ENCODE data around the gene TENT5A. TPM values are rescaled to one million over a fixed set of nuclear protein-coding genes. Genes with fewer than 3 reads are reported as not detected.

Gene TENT5A
- total and polyA plus RNA-seq, 2 donors (not counting 3 experiments of a cell fraction or from before 2014, with no cell fraction given) = 0.26 to 1.2 TPM

DNA sequence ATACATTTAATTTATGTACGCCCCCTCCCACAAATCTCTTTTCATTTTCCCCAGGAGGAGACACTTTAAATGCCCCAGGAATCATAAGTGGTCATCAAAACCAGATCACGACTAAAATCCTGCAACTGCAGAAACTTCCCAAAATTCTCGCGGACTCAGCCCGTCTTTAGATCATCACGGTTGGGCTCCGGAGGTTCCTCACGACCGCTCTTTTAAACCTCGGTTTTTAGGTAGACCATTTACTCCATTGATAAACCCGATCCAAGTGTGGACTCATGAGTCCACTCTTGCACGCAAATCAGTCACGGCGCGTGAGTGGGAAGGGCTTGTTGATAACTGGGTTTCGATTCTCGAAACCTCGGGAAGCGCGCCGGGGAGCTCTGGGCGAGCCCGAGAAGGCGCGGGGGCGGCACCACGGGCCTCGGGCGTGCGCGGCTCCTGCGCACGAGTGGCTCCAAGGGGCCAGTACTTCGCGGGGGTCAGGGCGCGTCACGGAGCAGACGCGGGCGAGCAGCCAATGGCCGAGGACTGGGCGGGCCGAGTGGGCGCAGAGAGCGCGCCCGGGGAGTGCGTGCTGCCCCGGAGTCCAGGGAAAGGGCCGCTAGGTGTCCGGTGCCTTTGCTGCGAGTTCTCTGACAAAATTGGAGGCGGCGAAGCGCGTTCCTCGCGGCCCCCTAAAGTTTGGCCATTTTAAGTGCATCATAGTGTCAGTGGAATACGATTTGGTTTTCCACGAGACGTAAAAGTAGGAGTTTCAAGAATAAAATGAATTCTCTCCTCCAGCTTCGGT lies 635 bp upstream of the TENT5A start:
- peak overlapping the region; percentile 36 for H3K27ac ChIP-seq (ENCODE audit: insufficient read depth, low read depth, low read length)
- DNase-seq (ENCODE audit: low read depth, low spot score) = peak; percentile 84
- ChIA-PET POLR2A (interaction anchor here (1.0 to 1.3 kb wide), 2 partner anchors 14 to 1229 kb away, joined by 3 to 6 read pairs; no protein-coding TSS in a partner anchor), CTCF (interaction anchor here (0.6 to 3.0 kb wide), 16 partner anchors 8 to 1539 kb away, joined by 3 to 17 read pairs (median 6); no protein-coding TSS in a partner anchor)
- intact Hi-C loops (cut with micrococcal nuclease) (loop anchor here (1.0 to 5.0 kb wide), 18 partner anchors 13 to 1620 kb away; no protein-coding TSS in a partner anchor), dilution Hi-C loops (cut with MboI; ENCODE audit: extremely low pct_ligation_motif_present, low sequenced_read_pairs) (no loop called here)
- peak; percentile 94 for FAIRE-seq
- TSS peak; percentile 76 for BruUV-seq (replicated peaks)
- peak overlapping the region; percentile 71 for H3K9ac ChIP-seq (replicated peaks; ENCODE audit: extremely low read depth, insufficient read depth, low read length)
- H3K9me3 ChIP-seq (replicated peaks; ENCODE audit: control insufficient read depth, insufficient read depth, low read length) = no peaks in the 10 kb centered on the region
- no peaks in the 10 kb centered on the region for H3K9me1 ChIP-seq (replicated peaks; ENCODE audit: control insufficient read depth, extremely low read depth, insufficient read depth, low read length)
- H3K4me1 ChIP-seq (ENCODE audit: control insufficient read depth, extremely low read depth, insufficient read depth, low read length) = peaks cover 8% of the 10 kb centered on the region
- peak overlapping the region; percentile 83 for H3K4me2 ChIP-seq (ENCODE audit: insufficient read depth, low read length)
- TF ChIP-seq MYC (IDR thresholded peaks at IDR 0.05; ENCODE audit: low read depth, low read length) (peak; percentile 8), POLR2A (IDR thresholded peaks at IDR 0.05; ENCODE audit: low read depth, low read length) (no peak)
- TF ChIP-seq, protein P1, sequence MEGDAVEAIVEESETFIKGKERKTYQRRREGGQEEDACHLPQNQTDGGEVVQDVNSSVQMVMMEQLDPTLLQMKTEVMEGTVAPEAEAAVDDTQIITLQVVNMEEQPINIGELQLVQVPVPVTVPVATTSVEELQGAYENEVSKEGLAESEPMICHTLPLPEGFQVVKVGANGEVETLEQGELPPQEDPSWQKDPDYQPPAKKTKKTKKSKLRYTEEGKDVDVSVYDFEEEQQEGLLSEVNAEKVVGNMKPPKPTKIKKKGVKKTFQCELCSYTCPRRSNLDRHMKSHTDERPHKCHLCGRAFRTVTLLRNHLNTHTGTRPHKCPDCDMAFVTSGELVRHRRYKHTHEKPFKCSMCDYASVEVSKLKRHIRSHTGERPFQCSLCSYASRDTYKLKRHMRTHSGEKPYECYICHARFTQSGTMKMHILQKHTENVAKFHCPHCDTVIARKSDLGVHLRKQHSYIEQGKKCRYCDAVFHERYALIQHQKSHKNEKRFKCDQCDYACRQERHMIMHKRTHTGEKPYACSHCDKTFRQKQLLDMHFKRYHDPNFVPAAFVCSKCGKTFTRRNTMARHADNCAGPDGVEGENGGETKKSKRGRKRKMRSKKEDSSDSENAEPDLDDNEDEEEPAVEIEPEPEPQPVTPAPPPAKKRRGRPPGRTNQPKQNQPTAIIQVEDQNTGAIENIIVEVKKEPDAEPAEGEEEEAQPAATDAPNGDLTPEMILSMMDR (IDR thresholded peaks at IDR 0.05; ENCODE audit: extremely low read depth in 1 of 2, insufficient read depth in 1 of 2, low read depth in 1 of 2, low read length in 2 of 2) = peak in 1 of 2 donors; percentile 36
- no peaks in the 10 kb centered on the region for H4K20me1 ChIP-seq (replicated peaks; ENCODE audit: control insufficient read depth, extremely low read depth, insufficient read depth, low read length)
- H3K27me3 ChIP-seq (ENCODE audit: control insufficient read depth in 2 of 2, insufficient read depth in 2 of 2, low read length in 2 of 2) = peaks cover 0 to 11% of the 10 kb centered on the region in 2 experiments
- H3K79me2 ChIP-seq (ENCODE audit: control insufficient read depth, insufficient read depth, low read length) = peaks cover 19% of the 10 kb centered on the region
- peak overlapping the region; percentile 95 for H2AFZ ChIP-seq (ENCODE audit: low read depth, low read length)
- no peaks in the 10 kb centered on the region for H3K36me3 ChIP-seq (ENCODE audit: control insufficient read depth in 2 of 2, extremely low read depth in 1 of 2, insufficient read depth in 2 of 2, low read length in 2 of 2)
- H3K4me3 ChIP-seq (replicated peaks in 1 of 3; ENCODE audit: insufficient read depth in 1 of 3, low read depth in 1 of 3, low read length in 3 of 3) = peak overlapping the region; percentile 52 to 78 (median 69)
